Measurements from ENCODE around the gene HLTF.

GRCh38 chr3:149118724-149119123 lies 32.4 kb upstream of the HLTF start:
- TF ChIP-seq CTCF (IDR thresholded peaks at IDR 0.05) = no peak
- no peak for TF ChIP-seq POLR2A (IDR thresholded peaks at IDR 0.05)
